Inflammatory macrophage (primary cell): ENCODE results near the gene NF1.
"Not testable (repeated sequence)": the region's sequence is repeated elsewhere in the genome, so short reads cannot be mapped to it uniquely, and the experiment has no call there.

Experiments used
- DNase-seq, 2 donors: peaks; one replicate each; pipeline ENCODE4 v3.0.0-alpha.2; 2020 to 2022

NF1 gene

DNA sequence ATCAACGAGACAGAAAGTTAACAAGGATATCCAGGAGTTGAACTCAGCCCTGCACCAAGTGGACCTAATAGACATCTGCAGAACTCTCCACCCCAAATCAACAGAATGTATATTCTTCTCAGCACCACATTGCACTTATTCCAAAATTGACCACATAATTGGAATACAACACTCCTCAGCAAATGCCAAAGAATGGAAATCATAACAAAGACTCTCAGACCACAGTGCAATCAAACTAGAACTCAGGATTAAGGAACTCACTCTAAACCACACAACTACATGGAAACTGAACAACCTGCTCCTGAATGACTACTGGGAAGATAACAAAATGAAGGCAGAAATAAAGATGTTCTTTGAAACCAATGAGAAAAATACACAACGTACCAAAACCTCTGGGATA, 84.2 kb downstream of the NF1 start:
- DNase-seq, result not testable (repeated sequence)

- no peak for DNase-seq
Observed at GRCh38 chr17:31195305-31195704, 100.5 kb downstream of the NF1 start.

- no peak for DNase-seq
Observed at GRCh38 chr17:31198026-31198425, 103.2 kb downstream of the NF1 start.

- not testable (repeated sequence) for DNase-seq
Observed at GRCh38 chr17:31198666-31199065, 103.9 kb downstream of the NF1 start.

GRCh38 chr17:31200287-31200686, 105.5 kb downstream of the NF1 start:
- peak; percentile 11 to 30 for DNase-seq

GRCh38 chr17:31202968-31203367, 108.2 kb downstream of the NF1 start:
- no peak for DNase-seq

DNA sequence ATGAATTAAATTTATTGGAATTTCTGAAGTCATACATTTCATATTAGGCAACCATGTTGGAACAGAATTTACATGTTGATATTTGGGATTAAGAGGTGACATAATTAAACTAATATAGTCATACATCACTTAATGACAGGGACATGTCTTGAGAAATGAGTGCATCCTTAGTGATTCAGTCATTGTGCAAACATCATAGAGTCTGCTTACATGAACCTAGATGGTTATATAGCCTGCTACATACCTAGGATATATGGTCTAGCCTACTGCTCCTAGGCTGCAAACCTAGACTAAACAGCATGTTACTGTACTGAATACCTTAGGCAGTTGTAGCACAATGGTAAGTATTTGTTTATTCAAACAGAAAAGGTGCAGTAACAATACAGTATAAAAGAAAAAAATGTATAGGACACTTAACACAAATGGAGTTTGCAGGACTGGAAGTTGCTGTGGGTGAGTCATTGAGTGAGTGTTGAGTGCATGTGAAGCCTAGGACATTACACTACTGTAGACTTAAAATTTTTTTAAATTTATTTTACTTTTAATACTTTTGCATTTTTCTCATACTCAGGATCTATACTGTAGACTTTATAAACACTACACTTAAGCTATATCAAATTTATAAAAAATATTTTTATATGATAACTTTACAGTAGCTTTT, 116.7 kb downstream of the NF1 start:
- DNase-seq, result no peak

DNA sequence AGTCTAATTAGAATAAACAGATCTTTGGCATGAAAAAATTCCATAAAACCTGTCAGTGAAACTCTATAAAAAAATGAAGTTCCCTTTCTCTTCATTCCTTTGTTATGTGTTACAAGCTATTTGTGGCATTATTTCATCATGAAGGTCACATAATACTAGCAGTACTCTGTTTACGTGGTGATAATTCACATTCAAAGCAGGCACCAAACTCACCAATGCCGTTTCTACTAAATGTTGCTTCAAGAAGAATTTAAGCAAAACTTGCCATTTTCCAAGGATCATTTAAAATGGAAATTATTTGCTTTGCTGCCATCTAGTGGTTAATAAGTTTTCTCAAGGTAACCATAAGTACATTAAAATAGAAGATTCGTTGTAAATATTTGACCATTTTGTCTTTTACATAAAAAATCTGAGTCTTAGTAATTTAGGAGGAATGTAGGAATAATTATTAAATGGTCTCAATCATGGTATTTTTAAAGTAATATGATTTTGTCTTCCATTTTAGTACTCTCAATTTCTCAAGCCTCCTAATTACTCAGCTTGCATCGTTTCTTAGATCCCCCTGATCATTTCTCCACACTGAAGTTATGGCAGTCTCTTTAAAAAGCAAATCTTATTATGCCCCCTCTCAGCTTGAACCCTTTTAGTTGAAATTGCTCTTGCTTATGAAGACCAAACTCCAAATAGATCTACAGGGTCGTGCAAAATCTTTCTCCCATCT, 121.4 kb downstream of the NF1 start:
- peak in 1 of 2 donors; percentile 61 for DNase-seq

GRCh38 chr17:31224366-31224765, 129.6 kb downstream of the NF1 start:
- DNase-seq, result no peak

- DNase-seq, result peak in 1 of 2 donors; percentile 68
Observed at GRCh38 chr17:31225831-31226230, 131.1 kb downstream of the NF1 start.

DNA sequence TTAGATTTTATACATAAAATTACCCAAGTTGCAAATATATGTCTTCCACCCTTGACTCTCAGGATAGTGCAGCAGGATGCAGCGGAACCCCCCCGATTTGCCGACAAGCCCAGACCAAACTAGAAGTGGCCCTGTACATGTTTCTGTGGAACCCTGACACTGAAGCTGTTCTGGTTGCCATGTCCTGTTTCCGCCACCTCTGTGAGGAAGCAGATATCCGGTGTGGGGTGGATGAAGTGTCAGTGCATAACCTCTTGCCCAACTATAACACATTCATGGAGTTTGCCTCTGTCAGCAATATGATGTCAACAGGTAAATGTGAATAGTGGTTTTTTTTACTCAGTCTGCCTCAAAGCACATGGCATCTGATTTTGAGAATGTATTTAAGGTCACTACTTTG, 131.6 kb downstream of the NF1 start:
- peak in 1 of 2 donors; percentile 29 for DNase-seq

- no peak for DNase-seq
Observed at GRCh38 chr17:31226950-31227349, 132.2 kb downstream of the NF1 start.

DNA sequence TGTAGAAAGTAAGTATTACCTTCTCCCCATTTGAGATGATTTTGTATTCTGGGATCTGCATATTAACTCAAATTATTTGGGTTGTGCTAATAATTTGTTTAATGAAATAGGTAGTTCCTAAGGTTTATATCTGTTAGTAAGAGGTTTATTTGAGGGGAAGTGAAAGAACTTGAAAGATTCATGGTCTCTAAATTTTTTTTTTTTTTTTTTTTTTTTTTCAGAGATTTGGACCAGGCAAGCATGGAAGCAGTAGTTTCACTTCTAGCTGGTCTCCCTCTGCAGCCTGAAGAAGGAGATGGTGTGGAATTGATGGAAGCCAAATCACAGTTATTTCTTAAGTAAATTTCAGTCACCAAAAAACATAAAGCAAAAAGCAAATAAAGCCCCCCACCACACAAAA, 137.1 kb downstream of the NF1 start:
- DNase-seq, result no peak

DNA sequence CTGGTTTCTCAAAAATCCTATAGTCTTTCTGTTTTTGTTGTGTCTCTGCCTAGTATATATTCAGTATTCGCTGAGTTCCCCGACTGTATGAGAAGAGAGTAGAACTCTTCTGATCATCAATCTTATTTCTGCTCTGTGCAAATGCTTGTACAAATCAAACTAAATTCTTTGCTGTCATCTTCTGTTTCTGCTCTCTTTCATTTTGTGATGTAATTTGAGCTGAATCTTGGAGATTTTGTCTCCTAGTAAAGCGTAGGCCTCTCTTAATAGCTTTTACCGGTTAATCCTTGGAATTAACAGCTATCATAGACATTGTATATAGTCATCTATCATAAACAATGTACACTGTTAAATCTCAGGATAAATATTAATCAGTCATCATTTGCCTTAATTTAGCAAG, 140.3 kb downstream of the NF1 start:
- no peak for DNase-seq

DNA sequence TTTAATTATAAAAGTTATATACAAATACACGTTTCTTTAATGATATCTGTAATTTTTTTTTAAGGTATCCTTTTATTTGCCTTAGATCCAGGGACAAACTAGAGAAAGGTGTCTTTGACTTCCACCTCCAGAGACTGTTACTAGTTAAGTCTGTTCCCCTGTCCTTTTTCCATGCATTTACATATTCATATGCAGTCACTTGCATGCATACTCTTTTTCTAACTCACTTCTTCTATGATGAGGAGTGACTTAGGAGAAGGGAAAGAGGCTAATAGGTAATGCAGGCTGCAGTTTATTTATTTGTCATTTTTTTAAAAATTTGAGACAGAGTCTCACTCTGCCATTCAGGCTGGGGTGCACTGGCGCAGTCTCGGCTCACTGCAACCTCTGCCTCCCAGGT, 141.4 kb downstream of the NF1 start:
- DNase-seq, result no peak

GRCh38 chr17:31236712-31237111, 141.9 kb downstream of the NF1 start:
- no peak for DNase-seq

DNA sequence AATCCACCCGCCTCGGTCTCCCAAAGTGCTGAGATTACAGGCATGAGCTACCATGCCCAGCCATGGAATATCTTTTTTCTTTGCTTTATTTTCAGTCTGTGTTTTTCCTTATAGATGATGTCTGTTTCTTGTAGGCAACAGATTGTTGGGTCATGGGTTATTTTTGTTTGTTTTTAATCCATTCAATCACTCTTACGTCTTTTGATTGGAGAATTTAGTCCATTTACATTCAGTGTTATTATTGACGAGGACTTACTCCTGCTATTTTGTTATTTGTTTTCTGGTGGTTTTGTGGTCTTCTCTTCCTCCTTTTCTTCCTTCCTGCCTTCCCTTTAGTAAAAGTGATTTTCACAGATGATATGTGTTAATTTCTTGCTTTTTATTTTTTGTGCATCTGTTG, 146.3 kb downstream of the NF1 start:
- DNase-seq, result no peak

DNA sequence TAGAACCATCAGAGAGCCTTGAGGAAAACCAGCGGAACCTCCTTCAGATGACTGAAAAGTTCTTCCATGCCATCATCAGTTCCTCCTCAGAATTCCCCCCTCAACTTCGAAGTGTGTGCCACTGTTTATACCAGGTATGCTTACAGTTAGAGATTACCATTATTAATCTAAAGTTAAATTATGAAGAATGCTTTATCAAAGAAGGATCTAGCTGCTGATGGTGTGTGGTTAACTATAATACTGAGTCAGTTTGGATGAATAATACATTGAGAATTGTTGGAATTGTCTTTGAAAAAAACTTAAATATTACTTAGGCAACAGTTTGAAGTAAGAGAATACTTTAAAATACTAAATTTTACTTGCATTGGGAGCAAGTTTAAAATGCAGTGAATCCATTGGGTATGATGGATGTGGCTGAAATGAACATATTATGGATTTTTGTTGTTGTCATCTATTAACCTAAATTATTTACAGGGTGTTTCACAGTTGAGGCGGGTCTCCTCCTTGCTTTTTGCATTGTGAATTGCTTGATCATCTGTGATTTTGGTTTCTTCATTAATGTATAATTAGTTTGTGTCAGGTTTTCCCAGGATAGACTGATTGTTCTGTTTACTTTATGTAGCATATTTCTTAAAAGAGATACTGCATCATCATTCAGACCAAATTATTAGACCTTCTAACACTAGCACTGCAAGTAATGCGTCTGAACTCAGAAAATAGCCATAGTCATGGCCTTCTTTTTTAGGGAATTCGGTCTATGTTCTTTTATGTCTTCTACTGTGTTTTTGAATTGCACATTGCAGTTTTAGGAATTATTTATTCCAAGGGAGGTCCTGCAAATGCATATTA, 154.4 kb downstream of the NF1 start:
- no peak for DNase-seq

GRCh38 chr17:31249835-31250141, 155.0 kb downstream of the NF1 start:
- no peak for DNase-seq

DNA sequence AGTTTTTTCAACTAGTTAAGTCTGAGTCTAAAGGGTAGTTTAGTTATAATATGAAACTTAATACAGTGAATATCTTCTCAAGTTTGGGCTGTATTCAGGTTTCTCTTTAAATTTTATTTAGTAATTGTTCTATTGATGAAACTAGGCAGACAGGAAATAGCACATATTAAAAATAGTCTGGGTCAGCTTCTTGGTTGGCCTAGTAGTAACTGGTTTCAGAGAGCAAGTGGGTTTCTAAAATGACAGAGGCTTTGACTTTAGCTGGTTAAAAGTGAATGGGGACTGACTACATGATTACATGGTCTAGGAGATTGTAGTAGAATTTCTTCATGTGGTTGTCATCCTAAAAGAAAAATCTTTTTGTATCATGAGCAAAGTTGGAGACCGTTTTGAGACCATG, 155.5 kb downstream of the NF1 start:
- DNase-seq, result no peak

GRCh38 chr17:31251105-31251969, 156.6 kb downstream of the NF1 start:
- DNase-seq, result no peak

DNA sequence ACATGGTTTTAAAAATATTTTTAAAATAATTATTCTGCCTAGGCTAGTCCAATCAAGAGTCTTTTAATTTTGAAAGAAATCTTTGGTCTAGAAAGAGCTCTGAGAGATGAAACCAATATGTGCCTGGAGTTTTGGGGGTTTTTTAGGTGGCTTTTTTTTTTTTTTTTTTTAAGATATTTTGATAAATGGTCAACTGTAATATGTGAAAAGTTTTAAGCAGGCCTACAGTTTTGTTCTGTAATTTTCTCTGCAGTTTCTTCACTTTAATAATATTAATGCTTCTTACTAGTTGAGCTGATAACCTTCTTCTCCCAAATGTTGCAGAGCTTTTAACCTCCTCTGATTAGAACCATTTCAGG, 157.2 kb downstream of the NF1 start:
- no peak for DNase-seq

DNA sequence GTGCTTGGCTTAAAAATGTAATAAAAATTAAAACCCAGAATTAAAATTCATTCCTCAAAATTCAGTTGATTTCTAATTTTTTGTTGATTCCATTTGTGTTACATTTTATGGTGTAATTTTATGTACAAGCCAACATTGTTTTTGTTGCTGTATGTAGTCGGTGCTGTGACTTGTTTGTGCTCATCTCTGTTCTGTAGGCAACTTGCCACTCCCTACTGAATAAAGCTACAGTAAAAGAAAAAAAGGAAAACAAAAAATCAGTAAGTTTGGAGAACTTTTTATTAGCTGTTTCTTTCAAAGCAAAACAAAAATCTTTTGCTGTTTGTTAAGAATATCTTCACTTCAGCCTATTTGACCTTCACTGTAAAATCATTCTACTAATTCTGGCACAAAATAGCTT, 158.0 kb downstream of the NF1 start:
- no peak for DNase-seq
